SK-N-SH (cell line): Measurements from ENCODE around the gene DQX1. TPM values are rescaled to one million over a fixed set of nuclear protein-coding genes. Genes with fewer than 3 reads are reported as not detected.
A peak's percentile ranks its signal among the peaks of the same experiment; 100 is the strongest.

Source experiments
- CTCF ChIA-PET: fragments of 300-600, 350-600 bp; formaldehyde crosslinking; extraction: SDS; loops from one replicate; lab custom pipeline; 2021; lab: Yijun Ruan, JAX
- POLR2A ChIA-PET: fragments of 350-600 bp; sonication (Branson Sonifier 250); formaldehyde crosslinking; extraction: SDS; loops from one replicate; lab custom pipeline; 2020; ENCODE audit warnings: antibody characterized with exemption, inconsistent platforms; lab: Yijun Ruan, JAX
- DNase-seq: peaks from one replicate; pipeline ENCODE4 v3.0.0; 2012
- H2AFZ ChIP-seq: fragments of 200-600 bp; sonication (generic); 2 replicates; pipeline ENCODE4 v1.8.1; 2016; ENCODE audit warnings: antibody characterized with exemption, mild to moderate bottlenecking, low read depth
- H3F3A ChIP-seq: fragments of 200-600 bp; sonication (generic); replicated peaks from 2 replicates; pipeline ENCODE3; 2016; ENCODE audit warnings: antibody characterized with exemption, mild to moderate bottlenecking; ENCODE audit not compliant: insufficient read depth
- H3K27ac ChIP-seq, 2 experiments: fragments of 200-500 bp in 1 of 2; fragments of 200-600 bp in 1 of 2; sonication (Bioruptor generic) in 1 of 2; sonication (generic), shearing (Covaris generic) in 1 of 2; 2 replicates each; pipeline versions ENCODE4 v1.5.1 to v1.6.1; 2014 to 2016; ENCODE audit warnings: low read depth in 2 of 2, inconsistent platforms in 1 of 2, low read length in 1 of 2, mild to moderate bottlenecking in 1 of 2, mixed read lengths in 1 of 2
- H3K27me3 ChIP-seq: fragments of 200-600 bp; sonication (generic), shearing (Covaris generic); 2 replicates; pipeline ENCODE4 v1.6.1; 2016; ENCODE audit warnings: mixed run types; ENCODE audit not compliant: insufficient read depth
- H3K36me3 ChIP-seq, 2 experiments: fragments of 200-500 bp in 1 of 2; fragments of 200-600 bp in 1 of 2; sonication (Bioruptor generic) in 1 of 2; sonication (generic) in 1 of 2; replicated peaks in 1 of 2; 2 replicates each; pipeline versions ENCODE3 to v1.5.1; 2014 to 2016; ENCODE audit warnings: low read length in 1 of 2, mild to moderate bottlenecking in 1 of 2; ENCODE audit not compliant: insufficient read depth in 2 of 2, control insufficient read depth in 1 of 2
- H3K4me1 ChIP-seq, 2 experiments: fragments of 200-500 bp in 1 of 2; fragments of 200-600 bp in 1 of 2; sonication (Bioruptor generic) in 1 of 2; sonication (generic), shearing (Covaris generic) in 1 of 2; 2 replicates each; pipeline versions ENCODE4 v1.5.1 to v1.6.1; 2014 to 2016; ENCODE audit warnings: low read depth in 1 of 2, low read length in 1 of 2, mixed run types in 1 of 2; ENCODE audit not compliant: insufficient read depth in 2 of 2, control insufficient read depth in 1 of 2
- H3K4me2 ChIP-seq: fragments of 200-600 bp; sonication (generic), shearing (Covaris generic); 2 replicates; pipeline ENCODE4 v1.6.1; 2017; ENCODE audit warnings: mixed run types
- H3K4me3 ChIP-seq, 2 experiments: fragments of 200-500 bp in 1 of 2; fragments of 200-600 bp in 1 of 2; sonication (Bioruptor generic) in 1 of 2; sonication (generic), shearing (Covaris generic) in 1 of 2; 2 replicates each; pipeline versions ENCODE4 v1.5.1 to v1.8.1; 2014 to 2016; ENCODE audit warnings: low read depth in 2 of 2, inconsistent platforms in 1 of 2, low read length in 1 of 2, mild to moderate bottlenecking in 1 of 2, mixed read lengths in 1 of 2, moderate library complexity in 1 of 2
- H3K79me2 ChIP-seq: fragments of 200-600 bp; sonication (generic); 2 replicates; pipeline ENCODE4 v1.8.1; 2017; ENCODE audit warnings: mild to moderate bottlenecking; ENCODE audit not compliant: insufficient read depth
- H3K9ac ChIP-seq: fragments of 200-600 bp; sonication (generic); 2 replicates; pipeline ENCODE4 v1.6.1; 2017; ENCODE audit warnings: mixed run types
- H3K9me2 ChIP-seq: fragments of 200-600 bp; sonication (generic); 2 replicates; pipeline ENCODE4 v1.6.1; 2017; ENCODE audit warnings: mixed run types
- H3K9me3 ChIP-seq: fragments of 200-600 bp; sonication (generic); 2 replicates; pipeline ENCODE4 v1.6.1; 2017; ENCODE audit warnings: mixed run types, mild to moderate bottlenecking, moderate library complexity
- H4K20me1 ChIP-seq: fragments of 200-600 bp; sonication (generic); 2 replicates; pipeline ENCODE4 v1.6.1; 2017; ENCODE audit warnings: mild to moderate bottlenecking, mixed run types; ENCODE audit not compliant: insufficient read depth
- CHD2 ChIP-seq: fragments of 150-350 bp; IDR thresholded peaks from 2 replicates; pipeline ENCODE4 v1.6.1; 2018; ENCODE audit warnings: low read length; ENCODE audit not compliant: partially characterized antibody
- ELF1 ChIP-seq: IDR thresholded peaks from 2 replicates; pipeline ENCODE4 v1.4.0; 2012
- GABPA ChIP-seq: IDR thresholded peaks from 2 replicates; pipeline ENCODE4 v1.4.0; 2012; ENCODE audit warnings: low read depth, mild to moderate bottlenecking
- MEF2A ChIP-seq: IDR thresholded peaks from 2 replicates; pipeline ENCODE4 v1.4.0; 2012; ENCODE audit warnings: low read depth, borderline replicate concordance
- MXI1 ChIP-seq: IDR thresholded peaks from 2 replicates; pipeline ENCODE4 v1.6.1; 2012; ENCODE audit warnings: mild to moderate bottlenecking, low read depth, low read length, improper control_type of control experiment
- NRF1 ChIP-seq: IDR thresholded peaks from 2 replicates; pipeline ENCODE4 v1.6.1; 2012; ENCODE audit warnings: low read depth, mild to moderate bottlenecking, low read length
- POLR2AphosphoS5 ChIP-seq: IDR thresholded peaks from 2 replicates; pipeline ENCODE4 v1.6.1; 2012; ENCODE audit warnings: low read depth, low read length
- RAD21 ChIP-seq: IDR thresholded peaks from 2 replicates; pipeline ENCODE4 v1.6.1; 2012; ENCODE audit warnings: mild to moderate bottlenecking, low read length
- RCOR1 ChIP-seq: fragments of 150-350 bp; IDR thresholded peaks from 2 replicates; pipeline ENCODE4 v1.6.1; 2017; ENCODE audit warnings: antibody characterized with exemption, low read length
- RFX5 ChIP-seq: IDR thresholded peaks from 2 replicates; pipeline ENCODE4 v1.6.1; 2012; ENCODE audit warnings: mild to moderate bottlenecking, improper control_type of control experiment, low read length
- SMC3 ChIP-seq: IDR thresholded peaks from 2 replicates; pipeline ENCODE4 v1.6.1; 2012; ENCODE audit warnings: low read depth, low read length, improper control_type of control experiment
- WGBS: methylation state at CpG from one replicate; pipeline ENCODE4 v1.1.6; 2017; ENCODE audit warnings: low lambda C conversion rate; 5-methylcytosine and 5-hydroxymethylcytosine counted together
- polyA plus RNA-seq, 3 experiments: library from polyadenylated mRNA; depleted of rRNA; stranded (reverse); fragments of >200 nt; gene quantifications; 2 replicates each; pipeline ENCODE4 v1.2.3, GENCODE V29; 2012
- TF ChIP-seq, protein P1 (sequence below): IDR thresholded peaks from 2 replicates; pipeline ENCODE4; 2012

Gene DQX1
- polyA plus RNA-seq, 1 of the 3 experiments (the other 2 are of a cell fraction): 1.6 TPM

GRCh38 chr2:74555610-74556103, 29.6 kb upstream of the DQX1 start:
- Histone ChIP-seq H3K4me3 (peak overlapping the region; percentile 86 to 91; a peak in 3 of 4 replicates), H4K20me1 (no peaks in the 10 kb centered on the region), H3K4me1 (peaks cover 5 to 27% of the 10 kb centered on the region in 2 experiments; a peak in 1 of 4 replicates), H3K27ac (no peak overlapping the region), H2AFZ (no peak overlapping the region), H3K9ac (peak overlapping the region; percentile 91; the same call in 1 of the 2 replicates), H3K9me2 (no peaks in the 10 kb centered on the region), H3K27me3 (no peaks in the 10 kb centered on the region), H3F3A (peaks cover 20% of the 10 kb centered on the region), H3K36me3 (peaks cover 17 to 19% of the 10 kb centered on the region in 2 experiments), H3K9me3 (no peaks in the 10 kb centered on the region), H3K79me2 (peaks cover 52% of the 10 kb centered on the region), H3K4me2 (peak overlapping the region; percentile 98)
- ChIA-PET CTCF (interaction anchor here (1.2 to 1.3 kb wide), 2 partner anchors 9 to 32 kb away, joined by 5 to 8 read pairs; no protein-coding TSS in a partner anchor), POLR2A (no interaction called here)
- DNase-seq: no peak
- WGBS: 94% methylated on average over 15 of the region's 17 CpGs
- no peak for TF ChIP-seq MEF2A
- TF ChIP-seq GABPA: no peak
- TF ChIP-seq, protein P1, sequence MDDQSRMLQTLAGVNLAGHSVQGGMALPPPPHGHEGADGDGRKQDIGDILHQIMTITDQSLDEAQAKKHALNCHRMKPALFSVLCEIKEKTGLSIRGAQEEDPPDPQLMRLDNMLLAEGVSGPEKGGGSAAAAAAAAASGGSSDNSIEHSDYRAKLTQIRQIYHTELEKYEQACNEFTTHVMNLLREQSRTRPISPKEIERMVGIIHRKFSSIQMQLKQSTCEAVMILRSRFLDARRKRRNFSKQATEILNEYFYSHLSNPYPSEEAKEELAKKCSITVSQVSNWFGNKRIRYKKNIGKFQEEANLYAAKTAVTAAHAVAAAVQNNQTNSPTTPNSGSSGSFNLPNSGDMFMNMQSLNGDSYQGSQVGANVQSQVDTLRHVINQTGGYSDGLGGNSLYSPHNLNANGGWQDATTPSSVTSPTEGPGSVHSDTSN: no peak
- TF ChIP-seq CHD2: no peak
- no peak for TF ChIP-seq POLR2AphosphoS5
- no peak for TF ChIP-seq ELF1
- TF ChIP-seq SMC3: no peak
- TF ChIP-seq RCOR1: no peak
- no peak for TF ChIP-seq RFX5

- ChIA-PET POLR2A (no interaction called here), CTCF (interaction anchor here (1.2 to 1.3 kb wide), 3 partner anchors 9 to 41 kb away, joined by 3 to 8 read pairs (median 5); no protein-coding TSS in a partner anchor)
- peak overlapping the region; percentile 98 for H3K4me2 ChIP-seq
- 62% methylated on average over 44 of the region's 58 CpGs for WGBS
- no peaks in the 10 kb centered on the region for H4K20me1 ChIP-seq
- H3K4me3 ChIP-seq: peak overlapping the region; percentile 86 to 91
- H3K79me2 ChIP-seq: peaks cover 59% of the 10 kb centered on the region
- H3K9me2 ChIP-seq: no peaks in the 10 kb centered on the region
- TF ChIP-seq MXI1: 0 out of 2 replicates have a peak, but pooled peaks have one; percentile 8
- TF ChIP-seq NRF1: 0 out of 2 replicates have a peak, but pooled peaks have one; percentile 32
- no peak for TF ChIP-seq RAD21
- peak overlapping the region; percentile 91 for H3K9ac ChIP-seq
- DNase-seq: peak; percentile 73
- peaks cover 5 to 28% of the 10 kb centered on the region in 2 experiments; a peak in 1 of 4 replicates for H3K4me1 ChIP-seq
- H3K27me3 ChIP-seq: no peaks in the 10 kb centered on the region
- H3K36me3 ChIP-seq: peaks cover 18 to 20% of the 10 kb centered on the region in 2 experiments
- H3K27ac ChIP-seq: peak overlapping the region; percentile 17 to 95; a peak in 3 of 4 replicates
- peaks cover 20% of the 10 kb centered on the region for H3F3A ChIP-seq
- H3K9me3 ChIP-seq: no peaks in the 10 kb centered on the region
- H2AFZ ChIP-seq: peak overlapping the region; percentile 91; the same call in 1 of the 2 replicates
These were observed 28.9 kb upstream of the DQX1 start for GRCh38 chr2:74554820-74555531.
